Measurements from ENCODE around the gene NUP214.
A peak's percentile ranks its signal among the peaks of the same experiment; 100 is the strongest.
"Not testable (repeated sequence)": the region's sequence is repeated elsewhere in the genome, so short reads cannot be mapped to it uniquely, and the experiment has no call there.

Gene NUP214

DNA sequence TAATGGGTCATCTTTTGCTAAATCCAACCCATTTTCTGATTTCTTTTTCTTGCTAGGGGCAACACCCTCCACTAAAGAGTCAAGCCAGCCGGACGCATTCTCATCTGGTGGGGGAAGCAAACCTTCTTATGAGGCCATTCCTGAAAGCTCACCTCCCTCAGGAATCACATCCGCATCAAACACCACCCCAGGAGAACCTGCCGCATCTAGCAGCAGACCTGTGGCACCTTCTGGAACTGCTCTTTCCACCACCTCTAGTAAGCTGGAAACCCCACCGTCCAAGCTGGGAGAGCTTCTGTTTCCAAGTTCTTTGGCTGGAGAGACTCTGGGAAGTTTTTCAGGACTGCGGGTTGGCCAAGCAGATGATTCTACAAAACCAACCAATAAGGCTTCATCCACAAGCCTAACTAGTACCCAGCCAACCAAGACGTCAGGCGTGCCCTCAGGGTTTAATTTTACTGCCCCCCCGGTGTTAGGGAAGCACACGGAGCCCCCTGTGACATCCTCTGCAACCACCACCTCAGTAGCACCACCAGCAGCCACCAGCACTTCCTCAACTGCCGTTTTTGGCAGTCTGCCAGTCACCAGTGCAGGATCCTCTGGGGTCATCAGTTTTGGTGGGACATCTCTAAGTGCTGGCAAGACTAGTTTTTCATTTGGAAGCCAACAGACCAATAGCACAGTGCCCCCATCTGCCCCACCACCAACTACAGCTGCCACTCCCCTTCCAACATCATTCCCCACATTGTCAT, 72.0 kb downstream of the NUP214 start:
- DNase-seq (ENCODE audit: low read depth), result no peak

DNA sequence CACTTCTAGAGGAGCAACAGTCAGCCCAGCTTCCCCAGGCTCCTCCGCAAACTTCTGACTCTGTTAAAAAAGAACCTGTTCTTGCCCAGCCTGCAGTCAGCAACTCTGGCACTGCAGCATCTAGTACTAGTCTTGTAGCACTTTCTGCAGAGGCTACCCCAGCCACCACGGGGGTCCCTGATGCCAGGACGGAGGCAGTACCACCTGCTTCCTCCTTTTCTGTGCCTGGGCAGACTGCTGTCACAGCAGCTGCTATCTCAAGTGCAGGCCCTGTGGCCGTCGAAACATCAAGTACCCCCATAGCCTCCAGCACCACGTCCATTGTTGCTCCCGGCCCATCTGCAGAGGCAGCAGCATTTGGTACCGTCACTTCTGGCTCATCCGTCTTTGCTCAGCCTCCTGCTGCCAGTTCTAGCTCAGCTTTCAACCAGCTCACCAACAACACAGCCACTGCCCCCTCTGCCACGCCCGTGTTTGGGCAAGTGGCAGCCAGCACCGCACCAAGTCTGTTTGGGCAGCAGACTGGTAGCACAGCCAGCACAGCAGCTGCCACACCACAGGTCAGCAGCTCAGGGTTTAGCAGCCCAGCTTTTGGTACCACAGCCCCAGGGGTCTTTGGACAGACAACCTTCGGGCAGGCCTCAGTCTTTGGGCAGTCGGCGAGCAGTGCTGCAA, 72.8 kb downstream of the NUP214 start:
- no peak for DNase-seq (ENCODE audit: low read depth)

DNA sequence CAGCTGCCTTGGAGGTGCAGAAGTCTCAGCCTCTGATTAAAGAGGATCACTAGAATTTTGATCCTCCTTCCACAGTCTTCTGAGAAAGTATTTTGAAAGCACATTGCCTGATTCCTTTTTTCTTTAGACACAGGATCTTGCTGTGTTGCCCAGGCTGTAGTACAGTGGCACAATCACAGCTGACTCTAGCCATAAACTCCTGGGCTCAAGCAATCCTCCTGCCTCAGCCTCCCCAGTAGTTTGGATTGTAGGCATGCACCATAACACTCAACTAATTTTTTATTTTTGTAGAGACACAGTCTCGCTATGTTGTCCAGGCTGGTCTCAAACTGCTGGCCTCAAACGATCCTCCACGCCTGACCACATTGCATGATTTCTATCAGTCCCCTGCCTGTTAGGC, 76.5 kb downstream of the NUP214 start:
- no peak for DNase-seq (ENCODE audit: low read depth)

DNA sequence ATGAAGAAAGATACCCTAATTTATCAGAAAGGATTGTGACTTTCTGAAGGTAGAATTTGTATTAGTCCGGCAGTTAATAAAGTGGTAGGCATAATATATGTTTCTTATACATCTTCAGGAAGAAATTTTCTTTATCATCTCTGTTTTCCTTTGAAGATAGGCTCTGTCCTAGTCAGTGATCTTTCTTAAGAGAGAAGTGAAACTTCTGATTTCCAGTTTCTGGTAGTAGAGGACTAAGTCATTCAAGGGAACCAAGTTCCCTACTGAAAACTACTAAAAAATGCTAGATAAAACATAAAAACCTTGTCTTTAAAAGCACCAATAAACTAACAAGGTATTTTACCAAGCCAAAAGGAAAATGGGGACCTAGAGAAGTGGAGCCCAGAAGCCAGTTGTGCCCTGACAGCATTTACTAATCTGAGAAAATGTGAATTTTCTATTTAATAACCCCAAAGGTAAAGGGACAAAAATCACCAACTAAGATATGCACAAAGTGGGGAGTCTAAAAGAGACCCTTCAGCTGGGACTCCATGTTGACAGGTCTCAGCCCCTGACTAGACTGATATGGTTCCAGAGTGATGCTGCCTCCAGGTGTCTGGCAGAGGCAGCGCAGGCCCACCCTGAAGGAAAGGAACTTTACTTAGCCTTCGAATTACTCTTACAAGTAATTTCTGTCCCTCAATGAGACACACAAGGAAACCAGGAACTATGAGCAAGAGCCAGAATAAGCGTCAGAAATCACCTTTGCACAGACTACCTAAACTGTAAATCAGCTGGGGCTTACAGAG, 78.2 kb downstream of the NUP214 start:
- DNase-seq (ENCODE audit: low read depth), result no peak

DNA sequence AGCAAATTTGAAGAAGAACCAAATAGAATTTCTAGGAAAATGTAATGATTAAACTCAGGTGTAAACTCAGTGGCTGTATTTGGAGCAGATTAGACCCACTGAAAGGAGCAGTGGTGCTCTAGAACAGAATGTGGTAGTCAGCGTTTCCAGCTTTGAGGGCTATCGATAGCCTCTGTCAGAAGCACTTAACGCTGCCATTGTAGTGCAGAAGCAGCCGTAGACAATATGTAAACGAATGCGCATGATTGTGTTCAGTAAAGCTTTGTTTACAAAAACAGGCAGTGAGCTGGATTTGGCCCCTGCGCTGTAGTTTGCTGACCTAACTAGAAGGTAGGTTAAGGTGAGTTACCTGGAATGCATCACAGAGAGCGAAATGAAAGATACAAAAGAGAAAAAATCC, 78.9 kb downstream of the NUP214 start:
- DNase-seq (ENCODE audit: low read depth), result no peak

DNA sequence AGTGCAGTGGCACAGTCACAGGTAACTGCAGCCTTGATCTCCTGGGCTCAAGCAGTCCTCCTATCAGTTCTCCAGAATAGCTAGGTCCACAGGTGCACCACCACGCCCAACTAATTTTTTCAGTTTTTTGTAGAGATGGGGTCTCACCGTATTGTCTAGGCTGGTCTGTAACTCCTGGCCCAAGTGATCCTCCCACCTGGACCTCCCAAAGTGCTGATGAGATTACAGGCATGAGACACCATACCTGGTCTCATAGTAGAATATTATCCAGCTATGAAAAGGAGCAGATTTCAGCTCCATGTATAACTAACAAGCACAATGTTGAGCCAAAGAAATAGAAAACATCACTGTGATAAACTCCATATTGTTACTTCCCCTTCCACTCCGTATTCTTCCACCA, 81.1 kb downstream of the NUP214 start:
- DNase-seq (ENCODE audit: low read depth), result no peak

DNA sequence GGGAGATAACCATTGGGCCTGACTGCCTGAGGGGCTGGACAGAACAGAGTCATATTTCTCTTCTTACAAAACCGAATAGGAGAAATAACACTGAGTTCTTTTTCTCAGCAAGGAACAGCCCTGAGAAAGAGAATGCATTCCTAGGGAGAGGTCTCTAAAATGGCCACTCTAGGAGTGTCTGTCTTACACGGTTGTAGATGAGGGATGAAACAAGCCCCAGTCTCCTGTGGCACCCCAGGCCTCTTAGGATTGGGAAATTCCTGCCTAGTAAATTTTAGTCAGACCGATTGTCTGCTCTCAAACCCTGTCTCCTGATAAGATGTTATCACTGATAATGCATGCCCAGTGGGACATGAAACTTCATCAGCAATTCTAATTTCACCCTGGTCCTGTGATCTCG, 86.5 kb downstream of the NUP214 start:
- not testable (repeated sequence) for DNase-seq (ENCODE audit: low read depth)

DNA sequence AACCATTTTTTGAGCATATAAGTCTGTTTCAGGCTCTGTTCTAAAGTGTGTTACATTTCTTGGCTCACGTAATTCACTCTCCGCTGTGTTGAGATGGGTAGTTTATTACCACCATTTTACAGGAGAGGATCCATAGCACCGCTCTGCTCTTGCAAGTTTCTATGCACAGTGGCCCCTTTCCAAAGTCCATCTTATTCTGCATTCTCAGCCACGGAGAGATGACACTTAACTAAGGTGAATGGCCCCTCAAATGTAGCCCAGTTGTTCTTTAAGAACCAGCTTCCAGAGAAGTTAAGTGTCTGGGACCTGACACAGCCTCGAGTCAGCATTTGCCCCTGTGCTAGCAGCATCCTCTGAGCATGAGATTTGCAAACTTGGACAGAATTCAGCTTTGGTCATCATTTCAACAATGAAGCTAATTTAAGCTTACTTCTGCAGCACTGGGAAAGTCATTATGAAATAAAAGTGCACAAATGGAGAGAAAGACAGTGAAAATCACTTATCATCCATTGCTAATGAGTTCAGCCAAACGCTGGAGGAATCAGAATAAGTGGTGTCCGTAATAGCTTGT, 89.0 kb downstream of the NUP214 start:
- peak; percentile 14 for DNase-seq (ENCODE audit: low read depth)

DNA sequence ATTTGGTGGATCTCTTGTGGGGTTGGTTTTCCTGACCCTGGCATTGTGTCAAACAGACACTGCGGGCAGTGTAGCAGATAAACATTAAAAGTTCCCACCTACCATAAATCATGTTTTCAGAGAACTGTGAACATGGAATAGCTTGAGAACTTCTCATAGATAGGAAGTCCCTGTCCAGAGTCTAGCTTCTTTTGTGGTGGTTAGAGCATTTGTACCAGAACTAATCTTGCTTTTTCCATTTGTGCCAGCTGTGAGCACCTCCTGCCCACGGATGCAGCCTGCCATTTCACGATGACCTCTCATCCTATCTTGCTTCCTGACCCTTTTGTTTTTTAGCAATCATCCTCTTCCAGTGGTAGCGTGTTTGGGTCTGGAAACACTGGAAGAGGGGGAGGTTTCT, 89.5 kb downstream of the NUP214 start:
- DNase-seq (ENCODE audit: low read depth), result no peak

DNA sequence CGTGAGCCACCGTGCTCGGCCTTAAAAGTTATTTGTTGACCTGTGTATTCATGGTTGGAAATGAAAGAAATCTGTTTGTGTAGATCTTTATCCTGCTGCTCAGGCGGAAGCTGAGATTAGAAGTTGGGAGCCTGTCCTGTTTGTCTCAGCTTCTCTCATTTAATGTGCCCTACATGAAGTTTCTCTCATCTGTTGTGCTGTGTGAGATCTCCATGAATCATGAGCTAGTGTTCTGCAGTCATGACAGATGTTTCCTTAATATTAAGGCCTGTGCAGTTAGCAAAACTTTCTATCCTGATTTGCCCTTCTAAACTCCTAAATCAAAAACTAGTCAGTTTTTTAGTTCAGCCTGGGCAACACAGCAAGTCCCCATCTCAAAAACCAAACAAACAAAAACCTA, 91.4 kb downstream of the NUP214 start:
- DNase-seq (ENCODE audit: low read depth), result no peak

DNA sequence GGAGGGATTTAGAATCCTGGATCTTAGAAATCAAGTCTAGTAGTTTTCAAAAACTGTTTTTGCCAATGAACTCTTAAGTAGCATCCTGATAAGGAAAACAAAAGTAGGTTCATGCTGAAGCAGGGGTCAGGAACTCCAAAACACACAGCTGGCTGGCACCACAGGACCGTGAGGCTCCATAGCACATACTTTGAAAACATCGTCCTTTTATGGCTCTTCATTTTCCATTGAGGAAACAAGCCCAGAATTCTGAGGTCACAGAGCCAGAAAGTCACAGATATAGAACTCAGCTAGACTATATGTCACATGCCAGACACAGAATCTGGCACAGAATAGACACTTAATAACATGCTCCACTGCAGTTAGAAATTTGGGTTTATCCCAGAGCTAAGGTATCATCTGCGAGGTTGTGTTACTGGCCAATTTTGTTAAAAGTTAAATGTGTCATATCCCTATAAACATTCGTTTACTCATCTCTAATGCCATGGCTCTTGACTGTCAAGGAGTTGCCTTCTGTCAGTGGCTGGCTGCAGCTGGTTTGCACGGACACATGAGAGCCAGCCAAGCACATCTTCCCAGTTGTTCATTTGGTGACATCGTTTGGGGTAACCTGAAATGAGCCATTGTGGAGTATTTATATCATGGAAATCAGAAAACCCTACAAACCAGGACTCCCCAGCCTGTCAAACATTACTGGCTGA, 92.1 kb downstream of the NUP214 start:
- DNase-seq (ENCODE audit: low read depth), result no peak

DNA sequence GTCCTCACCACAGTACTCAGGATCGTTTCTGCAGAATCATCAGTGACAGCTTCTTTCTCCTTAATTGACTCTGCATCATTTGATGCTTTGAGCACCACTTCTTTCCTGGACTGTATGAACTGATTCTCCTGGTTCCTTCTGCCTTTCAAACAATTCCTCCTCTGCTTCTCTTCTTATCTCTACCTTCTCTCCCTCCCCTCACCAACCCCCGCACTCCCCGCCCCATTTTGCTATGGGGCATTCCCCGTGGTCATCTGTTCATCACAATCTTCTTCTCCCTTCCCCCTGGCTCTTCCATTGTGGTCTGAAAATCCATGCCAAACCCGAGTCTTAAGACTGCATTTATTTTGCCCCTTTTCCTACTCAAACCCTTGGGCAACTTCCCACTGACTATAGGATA, 93.0 kb downstream of the NUP214 start:
- no peak for DNase-seq (ENCODE audit: low read depth)

DNA sequence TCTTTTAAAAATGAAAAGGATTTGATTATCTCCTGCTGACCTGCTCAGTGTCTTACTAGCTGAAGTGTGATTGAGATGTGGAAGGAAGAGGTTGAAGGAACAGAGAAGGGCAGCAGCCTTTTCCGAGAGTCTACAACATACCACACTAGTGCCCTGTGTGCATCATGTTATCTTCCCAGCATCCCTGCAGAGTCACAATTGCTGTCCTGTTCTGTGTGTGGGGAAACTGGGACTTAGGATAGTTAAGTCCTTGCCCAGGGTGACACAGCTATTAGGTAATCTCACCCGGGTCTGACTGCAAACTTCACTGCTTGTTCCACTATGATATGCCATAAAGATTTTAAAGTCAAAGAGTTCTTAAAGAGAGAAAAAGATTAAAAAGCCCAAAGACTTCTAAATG, 95.1 kb downstream of the NUP214 start:
- DNase-seq (ENCODE audit: low read depth), result no peak

DNA sequence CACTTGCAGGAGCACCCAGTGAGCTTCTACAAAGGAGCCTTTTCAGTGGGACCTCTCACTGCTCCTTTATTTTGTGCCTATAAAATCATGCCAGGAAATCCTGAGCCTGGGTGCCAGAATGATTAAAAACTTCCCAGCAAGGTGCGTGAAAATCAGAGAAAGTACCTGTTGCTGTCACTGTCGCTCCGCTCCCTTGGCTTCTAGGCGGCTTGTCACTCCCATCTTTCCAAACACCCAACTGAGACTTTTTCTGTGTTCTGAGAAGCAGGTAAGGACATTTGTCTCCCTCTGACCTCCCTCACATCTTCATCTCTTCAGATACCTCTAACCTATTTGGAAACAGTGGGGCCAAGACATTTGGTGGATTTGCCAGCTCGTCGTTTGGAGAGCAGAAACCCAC, 97.1 kb downstream of the NUP214 start:
- no peak for DNase-seq (ENCODE audit: low read depth)

DNA sequence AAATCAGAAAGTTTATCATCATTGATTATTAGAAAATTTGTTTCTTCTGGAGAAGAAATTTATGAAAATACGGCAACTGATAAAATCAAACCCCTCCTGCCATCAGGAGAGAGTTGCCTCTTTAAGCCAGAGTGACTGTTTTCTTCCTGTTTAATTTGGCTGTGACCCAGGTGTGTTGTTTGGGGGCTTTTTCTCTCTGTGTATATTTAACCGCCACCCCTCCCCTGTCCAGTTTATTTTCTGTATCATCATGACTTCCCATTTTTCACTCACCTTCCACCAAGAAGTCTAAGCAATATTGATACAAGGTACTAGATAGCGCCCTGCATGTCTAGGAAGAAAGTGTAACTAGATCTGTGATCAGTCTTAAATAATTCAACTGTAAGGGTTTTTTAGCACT, 100.8 kb downstream of the NUP214 start:
- DNase-seq (ENCODE audit: low read depth), result no peak

DNA sequence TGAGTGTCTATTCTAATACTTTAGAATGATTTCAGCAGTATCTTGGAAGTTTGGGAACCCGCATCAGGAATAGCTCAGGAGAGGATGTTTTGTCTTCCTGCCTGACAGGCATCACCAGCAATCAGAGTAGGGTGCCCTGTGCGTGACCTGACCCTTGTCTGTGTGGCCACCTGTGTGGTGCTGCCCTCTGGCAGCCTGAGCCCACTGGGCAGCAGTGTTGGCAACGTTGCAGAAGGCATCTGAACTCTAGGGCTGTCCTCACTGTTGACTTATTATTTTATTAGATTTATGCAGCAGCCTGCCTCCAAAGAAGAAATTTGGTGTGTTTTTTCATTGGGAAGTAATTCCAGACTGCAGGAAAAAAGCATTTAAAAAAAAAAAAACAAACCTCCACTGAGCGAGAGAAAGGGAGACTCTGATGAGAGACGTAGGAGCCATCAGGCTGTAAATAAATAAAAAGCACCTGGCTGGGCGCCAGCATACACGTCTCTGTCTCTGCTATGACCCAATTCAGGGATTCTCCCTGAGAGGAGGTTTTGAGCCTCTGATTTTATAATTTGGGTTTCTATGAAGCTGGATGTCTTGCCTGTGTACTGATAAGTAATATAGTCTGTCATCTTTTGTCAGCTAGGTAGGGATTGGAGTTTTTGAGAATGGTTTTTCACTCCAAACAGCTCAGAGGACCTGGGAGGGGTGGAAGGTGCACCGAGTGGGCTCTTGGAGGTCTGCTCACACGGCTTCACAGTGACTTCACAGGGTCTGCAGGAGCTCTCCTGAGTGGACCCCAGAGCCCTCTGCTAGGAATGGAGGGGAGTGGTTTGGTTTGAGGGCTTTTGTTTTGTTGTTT, 101.9 kb downstream of the NUP214 start:
- DNase-seq (ENCODE audit: low read depth), result no peak

DNA sequence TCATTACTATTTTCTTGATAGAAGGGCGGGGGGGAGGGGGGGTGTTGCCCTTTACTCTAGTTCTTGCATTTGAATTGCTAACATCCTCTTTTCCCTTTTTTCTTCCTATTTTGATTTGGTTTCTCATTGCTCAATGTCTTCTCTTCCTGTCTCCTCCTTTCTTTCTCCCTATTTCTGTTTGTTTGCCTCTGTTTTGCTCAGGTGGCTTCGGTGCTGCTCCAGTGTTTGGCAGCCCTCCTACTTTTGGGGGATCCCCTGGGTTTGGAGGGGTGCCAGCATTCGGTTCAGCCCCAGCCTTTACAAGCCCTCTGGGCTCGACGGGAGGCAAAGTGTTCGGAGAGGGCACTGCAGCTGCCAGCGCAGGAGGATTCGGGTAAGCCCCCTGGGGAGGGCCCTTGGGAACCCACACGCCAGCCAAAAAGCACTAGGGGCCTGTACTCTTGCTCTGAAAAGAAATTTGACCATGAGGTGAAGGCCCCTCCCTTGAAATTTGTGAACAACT, 102.6 kb downstream of the NUP214 start:
- no peak for DNase-seq (ENCODE audit: low read depth)

DNA sequence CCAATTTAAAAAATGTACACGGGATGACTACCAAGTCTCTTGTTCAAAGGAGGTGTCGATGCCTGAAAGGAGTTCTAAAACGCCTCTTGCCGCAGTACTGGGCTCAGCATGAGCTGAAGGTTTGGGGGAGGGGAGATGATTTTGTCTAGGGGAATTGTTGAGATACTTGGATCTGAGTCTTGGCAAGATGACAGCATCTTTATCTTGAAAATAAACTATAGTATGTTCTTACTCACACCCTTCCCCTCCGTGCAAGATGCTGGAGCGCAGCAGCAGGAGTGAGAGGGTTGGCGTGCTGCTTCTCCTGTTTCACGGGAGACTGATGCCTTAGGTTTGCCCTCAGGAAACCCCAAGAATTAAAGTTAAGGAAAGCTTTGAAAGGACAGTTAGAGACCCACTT, 103.6 kb downstream of the NUP214 start:
- DNase-seq (ENCODE audit: low read depth), result no peak

DNA sequence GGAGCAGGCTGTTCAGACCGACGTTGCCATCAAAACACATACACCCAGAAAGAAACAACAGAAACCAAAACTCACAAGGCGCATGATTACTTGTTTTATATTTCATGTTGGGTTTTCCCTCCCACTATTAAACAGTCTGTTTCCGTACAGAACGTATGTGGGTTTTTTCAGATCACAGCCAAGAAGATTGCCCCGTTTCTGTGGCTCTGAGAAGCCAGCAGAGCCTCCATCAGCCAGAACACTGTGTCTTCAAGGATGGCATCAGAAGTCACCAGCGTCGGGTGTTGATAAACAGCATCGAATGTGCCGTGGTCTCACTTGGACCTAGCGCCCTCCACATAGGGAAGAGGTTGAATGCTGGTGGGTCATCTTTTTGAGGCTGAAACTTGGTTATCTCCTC, 108.2 kb downstream of the NUP214 start:
- DNase-seq (ENCODE audit: low read depth), result no peak

DNA sequence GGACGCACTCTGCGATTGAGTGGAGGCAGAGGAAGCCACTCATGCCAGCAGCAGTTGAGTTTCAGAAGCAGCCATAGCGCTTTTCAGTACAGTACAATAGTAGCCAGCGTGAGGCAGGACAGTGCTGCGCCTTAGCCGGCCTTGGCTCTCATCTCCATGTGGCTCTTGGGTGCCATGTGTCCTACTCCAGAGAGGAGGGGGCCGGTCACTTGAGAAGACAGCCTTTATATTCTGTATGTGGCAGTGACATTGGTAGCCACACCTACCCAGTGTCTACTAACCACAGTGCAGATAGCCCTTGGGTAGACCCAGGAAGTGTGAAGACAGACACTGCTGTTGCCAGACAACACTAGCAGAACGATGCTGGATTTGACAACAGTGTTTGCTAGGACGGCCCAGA, 108.6 kb downstream of the NUP214 start:
- DNase-seq (ENCODE audit: low read depth), result no peak

Data from GM04504 (cell line).